ENCODE measurements around the gene PGM5. TPM values are rescaled to one million over a fixed set of nuclear protein-coding genes. Genes with fewer than 3 reads are reported as not detected.
A peak's percentile ranks its signal among the peaks of the same experiment; 100 is the strongest.

The PGM5 gene
- total RNA-seq, 1 donor from 2014 or later, result under 0.01 TPM

GRCh38 chr9:68454579-68455334, 98.3 kb downstream of the PGM5 start:
- FAIRE-seq, result peak; percentile 52
- H3K27me3 ChIP-seq (ENCODE audit: control insufficient read depth, insufficient read depth, low read length), result no peaks in the 10 kb centered on the region
- no peak for DNase-seq (ENCODE audit: low read depth)
- no peaks in the 10 kb centered on the region for H3K36me3 ChIP-seq (ENCODE audit: control insufficient read depth, insufficient read depth, low read length)
- TF ChIP-seq, protein P1, sequence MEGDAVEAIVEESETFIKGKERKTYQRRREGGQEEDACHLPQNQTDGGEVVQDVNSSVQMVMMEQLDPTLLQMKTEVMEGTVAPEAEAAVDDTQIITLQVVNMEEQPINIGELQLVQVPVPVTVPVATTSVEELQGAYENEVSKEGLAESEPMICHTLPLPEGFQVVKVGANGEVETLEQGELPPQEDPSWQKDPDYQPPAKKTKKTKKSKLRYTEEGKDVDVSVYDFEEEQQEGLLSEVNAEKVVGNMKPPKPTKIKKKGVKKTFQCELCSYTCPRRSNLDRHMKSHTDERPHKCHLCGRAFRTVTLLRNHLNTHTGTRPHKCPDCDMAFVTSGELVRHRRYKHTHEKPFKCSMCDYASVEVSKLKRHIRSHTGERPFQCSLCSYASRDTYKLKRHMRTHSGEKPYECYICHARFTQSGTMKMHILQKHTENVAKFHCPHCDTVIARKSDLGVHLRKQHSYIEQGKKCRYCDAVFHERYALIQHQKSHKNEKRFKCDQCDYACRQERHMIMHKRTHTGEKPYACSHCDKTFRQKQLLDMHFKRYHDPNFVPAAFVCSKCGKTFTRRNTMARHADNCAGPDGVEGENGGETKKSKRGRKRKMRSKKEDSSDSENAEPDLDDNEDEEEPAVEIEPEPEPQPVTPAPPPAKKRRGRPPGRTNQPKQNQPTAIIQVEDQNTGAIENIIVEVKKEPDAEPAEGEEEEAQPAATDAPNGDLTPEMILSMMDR (IDR thresholded peaks at IDR 0.05; ENCODE audit: insufficient read depth, low read length, severe bottlenecking), result no peak
- H3K4me3 ChIP-seq (ENCODE audit: low read depth, low read length), result no peak overlapping the region

- DNase-seq (ENCODE audit: low read depth), result peak; percentile 2
- no peak for FAIRE-seq
- Histone ChIP-seq H3K36me3 (ENCODE audit: control insufficient read depth, insufficient read depth, low read length) (no peaks in the 10 kb centered on the region), H3K27me3 (ENCODE audit: control insufficient read depth, insufficient read depth, low read length) (no peaks in the 10 kb centered on the region), H3K4me3 (ENCODE audit: low read depth, low read length) (no peak overlapping the region)
- TF ChIP-seq, protein P1 (IDR thresholded peaks at IDR 0.05; ENCODE audit: insufficient read depth, low read length, severe bottlenecking), result no peak
These were observed 99.0 kb downstream of the PGM5 start for GRCh38 chr9:68455451-68455850.

- no peak for FAIRE-seq
- H3K36me3 ChIP-seq (ENCODE audit: control insufficient read depth, insufficient read depth, low read length), result no peaks in the 10 kb centered on the region
- H3K27me3 ChIP-seq (ENCODE audit: control insufficient read depth, insufficient read depth, low read length), result no peaks in the 10 kb centered on the region
- TF ChIP-seq, protein P1 (IDR thresholded peaks at IDR 0.05; ENCODE audit: insufficient read depth, low read length, severe bottlenecking), result no peak
- DNase-seq (ENCODE audit: low read depth), result peak; percentile 0
- H3K4me3 ChIP-seq (ENCODE audit: low read depth, low read length), result no peak overlapping the region
These were observed 101.4 kb downstream of the PGM5 start for GRCh38 chr9:68457803-68458202.

GRCh38 chr9:68458918-68459317, 102.5 kb downstream of the PGM5 start:
- no peak for DNase-seq (ENCODE audit: low read depth)
- H3K36me3 ChIP-seq (ENCODE audit: control insufficient read depth, insufficient read depth, low read length), result no peaks in the 10 kb centered on the region
- no peak for FAIRE-seq
- no peak overlapping the region for H3K4me3 ChIP-seq (ENCODE audit: low read depth, low read length)
- TF ChIP-seq, protein P1 (IDR thresholded peaks at IDR 0.05; ENCODE audit: insufficient read depth, low read length, severe bottlenecking), result no peak
- no peaks in the 10 kb centered on the region for H3K27me3 ChIP-seq (ENCODE audit: control insufficient read depth, insufficient read depth, low read length)

DNA sequence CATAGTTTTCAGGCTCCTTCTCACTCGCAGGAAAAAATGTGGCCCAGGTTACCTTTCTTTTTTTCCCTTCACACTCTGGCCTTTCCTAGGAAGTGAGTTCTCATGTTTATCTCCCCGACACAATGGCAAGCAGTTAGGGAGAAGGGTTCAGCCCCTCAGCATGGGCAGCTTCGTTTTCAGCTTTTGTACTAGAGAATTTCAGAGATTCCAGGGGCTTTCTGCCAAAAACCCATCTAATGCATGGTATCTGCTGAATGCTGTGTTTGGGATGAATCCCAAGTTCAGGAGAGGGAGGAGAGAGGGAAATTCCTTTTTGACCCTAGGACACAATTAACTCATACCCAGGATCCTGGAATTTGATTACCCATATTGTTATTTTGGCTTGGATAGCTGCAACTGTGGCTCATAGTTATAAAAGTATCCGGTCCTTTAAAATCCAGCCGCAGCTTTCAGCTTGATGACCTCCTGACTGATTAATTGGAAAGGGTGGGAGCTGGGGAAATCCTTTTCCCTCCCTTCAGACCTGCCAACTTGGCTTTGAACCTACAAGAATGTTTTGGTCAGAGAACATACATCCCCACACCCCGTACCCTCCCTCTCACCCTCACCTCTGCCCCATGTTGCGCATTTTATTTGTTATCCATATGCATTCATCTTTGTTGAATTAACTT, 105.8 kb downstream of the PGM5 start:
- FAIRE-seq (no peak), DNase-seq (ENCODE audit: low read depth) (no peak)
- H3K4me3 ChIP-seq (ENCODE audit: low read depth, low read length), result no peak overlapping the region
- TF ChIP-seq, protein P1 (IDR thresholded peaks at IDR 0.05; ENCODE audit: insufficient read depth, low read length, severe bottlenecking), result no peak
- H3K36me3 ChIP-seq (ENCODE audit: control insufficient read depth, insufficient read depth, low read length), result no peaks in the 10 kb centered on the region
- H3K27me3 ChIP-seq (ENCODE audit: control insufficient read depth, insufficient read depth, low read length), result no peaks in the 10 kb centered on the region
